H1 (cell line): ENCODE measurements around the gene FRMD4B. TPM values are rescaled to one million over a fixed set of nuclear protein-coding genes. Genes with fewer than 3 reads are reported as not detected.

Source experiments
- CTCF ChIA-PET: fragments of 300-600 bp; sonication (Branson Sonifier 250); formaldehyde crosslinking; loops from one replicate; lab custom pipeline; 2021; ENCODE audit not compliant: partially characterized antibody; lab: Charles Lee
- POLR2A ChIA-PET: fragments of 300-600 bp; sonication (Branson Sonifier 250); formaldehyde crosslinking; loops from one replicate; lab custom pipeline; 2021; ENCODE audit warnings: inconsistent platforms; ENCODE audit not compliant: partially characterized antibody; lab: Charles Lee
- DNase-seq, 2 experiments: peaks; one replicate each; pipeline versions ENCODE4 v3.0.0 to v3.0.0-alpha.2; 2010 to 2022; ENCODE audit warnings: low spot score in 2 of 2, low read depth in 1 of 2, mixed read lengths in 1 of 2
- FAIRE-seq: peaks from 2 replicates; lab custom pipeline; 2011; peaks lifted over from hg19 to GRCh38; lab: Jason Lieb, UNC
- H2AFZ ChIP-seq: 2 replicates; pipeline ENCODE4 v1.8.1; 2012; ENCODE audit warnings: low read length, inconsistent platforms
- H2AK5ac ChIP-seq: 2 replicates; pipeline ENCODE4 v1.6.1; 2013; ENCODE audit warnings: low read depth, low read length
- H2BK120ac ChIP-seq: replicated peaks from 2 replicates; pipeline ENCODE3; 2013; ENCODE audit warnings: low read depth, low read length, inconsistent platforms
- H2BK12ac ChIP-seq: 2 replicates; pipeline ENCODE4 v1.6.1; 2013; ENCODE audit warnings: low read depth, low read length
- H2BK15ac ChIP-seq: 2 replicates; pipeline ENCODE4 v1.6.1; 2013; ENCODE audit warnings: low read length
- H2BK20ac ChIP-seq: 2 replicates; pipeline ENCODE4 v1.6.1; 2013; ENCODE audit warnings: low read length
- H2BK5ac ChIP-seq: 2 replicates; pipeline ENCODE4 v1.6.1; 2013; ENCODE audit warnings: low read depth, low read length
- H3K14ac ChIP-seq: 2 replicates; pipeline ENCODE4 v1.6.1; 2013; ENCODE audit warnings: inconsistent platforms; ENCODE audit not compliant: insufficient read length
- H3K18ac ChIP-seq: 2 replicates; pipeline ENCODE4 v1.6.1; 2013; ENCODE audit warnings: low read length; ENCODE audit errors: extremely low read depth
- H3K23ac ChIP-seq: 2 replicates; pipeline ENCODE4 v1.6.1; 2013; ENCODE audit warnings: inconsistent platforms; ENCODE audit not compliant: insufficient read length
- H3K23me2 ChIP-seq: 2 replicates; pipeline ENCODE4 v1.6.1; 2013; ENCODE audit warnings: low read depth, low read length
- H3K27ac ChIP-seq: 2 replicates; pipeline ENCODE4 v1.6.1; 2011; ENCODE audit warnings: low read depth, low read length, inconsistent platforms
- H3K27me3 ChIP-seq, 4 experiments: replicated peaks in 1 of 4; 1 replicate in 1 of 4; 2 replicates in 3 of 4; pipeline versions ENCODE4 v1.6.1 to v1.8.1; 2011 to 2013; ENCODE audit warnings: low read length in 3 of 4, mild to moderate bottlenecking in 3 of 4, inconsistent platforms in 2 of 4, mixed read lengths in 2 of 4, moderate library complexity in 1 of 4; ENCODE audit not compliant: control insufficient read depth in 3 of 4, insufficient read depth in 3 of 4; ENCODE audit errors: extremely low read depth in 1 of 4
- H3K36me3 ChIP-seq, 4 experiments: 2 replicates each; pipeline versions ENCODE4 v1.6.1 to v1.8.1; 2011 to 2013; ENCODE audit warnings: mild to moderate bottlenecking in 4 of 4, low read length in 3 of 4, moderate library complexity in 2 of 4, control low read depth in 1 of 4, inconsistent platforms in 1 of 4; ENCODE audit not compliant: insufficient read depth in 4 of 4, control insufficient read depth in 2 of 4
- H3K4ac ChIP-seq: replicated peaks from 2 replicates; pipeline ENCODE3; 2013; ENCODE audit warnings: low read length, low read depth, mixed read lengths, inconsistent platforms; ENCODE audit not compliant: insufficient read length
- H3K4me1 ChIP-seq, 4 experiments: replicated peaks in 1 of 4; 1 replicate in 1 of 4; 2 replicates in 3 of 4; pipeline versions ENCODE4 v1.6.1 to v1.8.1; 2011 to 2013; ENCODE audit warnings: low read length in 3 of 4, inconsistent platforms in 2 of 4, mixed read lengths in 1 of 4; ENCODE audit not compliant: insufficient read depth in 4 of 4, control insufficient read depth in 3 of 4
- H3K4me2 ChIP-seq, 2 experiments: 2 replicates each; pipeline versions ENCODE4 v1.6.1 to v1.8.1; 2011 to 2013; ENCODE audit warnings: low read depth in 2 of 2, low read length in 2 of 2, control low read depth in 1 of 2, inconsistent platforms in 1 of 2, mild to moderate bottlenecking in 1 of 2; ENCODE audit not compliant: insufficient read depth in 1 of 2
- H3K4me3 ChIP-seq, 4 experiments: fragments of 200-600, 300-600 bp in 1 of 4; sonication (generic), shearing (Covaris generic), sonication (Bioruptor Twin) in 1 of 4; 2 replicates each; pipeline versions ENCODE4 v1.5.1 to v1.8.1; 2011 to 2016; ENCODE audit warnings: low read length in 4 of 4, low read depth in 3 of 4, control low read depth in 2 of 4, inconsistent platforms in 2 of 4, mild to moderate bottlenecking in 2 of 4, mixed read lengths in 1 of 4, moderate library complexity in 1 of 4; ENCODE audit not compliant: insufficient read depth in 2 of 4; ENCODE audit errors: extremely low read depth in 1 of 4
- H3K56ac ChIP-seq: replicated peaks from 2 replicates; pipeline ENCODE3; 2013; ENCODE audit warnings: low read depth, mild to moderate bottlenecking, mixed read lengths, low read length, inconsistent platforms; ENCODE audit not compliant: insufficient read length
- H3K79me1 ChIP-seq: 2 replicates; pipeline ENCODE4 v1.6.1; 2013; ENCODE audit warnings: low read depth, low read length, control low read depth
- H3K79me2 ChIP-seq, 2 experiments: 2 replicates each; pipeline versions ENCODE4 v1.6.1 to v1.8.1; 2012 to 2013; ENCODE audit warnings: low read length in 2 of 2, mild to moderate bottlenecking in 2 of 2, inconsistent platforms in 1 of 2; ENCODE audit not compliant: insufficient read depth in 2 of 2, control insufficient read depth in 1 of 2
- H3K9ac ChIP-seq, 4 experiments: replicated peaks in 1 of 4; 1 replicate in 1 of 4; 2 replicates in 3 of 4; pipeline versions ENCODE4 v1.6.1 to v1.8.1; 2011 to 2013; ENCODE audit warnings: low read depth in 3 of 4, low read length in 3 of 4, control low read depth in 2 of 4, mild to moderate bottlenecking in 2 of 4, moderate library complexity in 2 of 4, inconsistent platforms in 1 of 4; ENCODE audit errors: extremely low read depth in 1 of 4
- H3K9me3 ChIP-seq, 2 experiments: 2 replicates each; pipeline versions ENCODE4 v1.6.1 to v1.8.1; 2012 to 2013; ENCODE audit warnings: mild to moderate bottlenecking in 2 of 2, moderate library complexity in 2 of 2, control low read depth in 1 of 2, inconsistent platforms in 1 of 2, low read depth in 1 of 2, low read length in 1 of 2, mixed read lengths in 1 of 2; ENCODE audit not compliant: insufficient read depth in 2 of 2
- H4K20me1 ChIP-seq, 2 experiments: replicated peaks in 1 of 2; 2 replicates each; pipeline versions ENCODE3 to v1.8.1; 2011 to 2013; ENCODE audit warnings: inconsistent platforms in 2 of 2, low read length in 2 of 2, mild to moderate bottlenecking in 1 of 2; ENCODE audit not compliant: insufficient read depth in 2 of 2, control insufficient read depth in 1 of 2
- H4K5ac ChIP-seq: 2 replicates; pipeline ENCODE4 v1.6.1; 2013; ENCODE audit warnings: low read length, low read depth, mixed read lengths, inconsistent platforms; ENCODE audit not compliant: insufficient read length
- H4K8ac ChIP-seq: 2 replicates; pipeline ENCODE4 v1.8.0; 2013; ENCODE audit warnings: mild to moderate bottlenecking, moderate library complexity, low read length, inconsistent platforms; ENCODE audit not compliant: insufficient read depth; ENCODE audit errors: extremely low read depth
- H4K91ac ChIP-seq: replicated peaks from 2 replicates; pipeline ENCODE3; 2013; ENCODE audit warnings: low read length, mixed read lengths, inconsistent platforms; ENCODE audit not compliant: insufficient read length
- ATF3 ChIP-seq: IDR thresholded peaks from 2 replicates; pipeline ENCODE4 v1.6.1; 2011; ENCODE audit warnings: low read depth, mild to moderate bottlenecking, low read length; ENCODE audit not compliant: insufficient read depth
- BACH1 ChIP-seq: IDR thresholded peaks from 2 replicates; pipeline ENCODE4 v1.6.1; 2012; ENCODE audit warnings: low read length, improper control_type of control experiment
- BRCA1 ChIP-seq: IDR thresholded peaks from 2 replicates; pipeline ENCODE4 v1.6.1; 2012; ENCODE audit warnings: low read depth, low read length, improper control_type of control experiment
- CEBPB ChIP-seq: IDR thresholded peaks from 2 replicates; pipeline ENCODE4 v1.6.1; 2012; ENCODE audit warnings: low read depth, low read length
- JUND ChIP-seq: IDR thresholded peaks from 2 replicates; pipeline ENCODE4 v1.6.1; 2011; ENCODE audit warnings: mild to moderate bottlenecking, improper control_type of control experiment, low read length
- PHF8 ChIP-seq: fragments of 200-600 bp; sonication (generic); conservative IDR thresholded peaks from 2 replicates; pipeline ENCODE4 v1.7.1; 2012; ENCODE audit warnings: low read depth, mild to moderate bottlenecking, inconsistent platforms, low read length, moderate library complexity
- RAD21 ChIP-seq, 2 experiments: IDR thresholded peaks in 1 of 2; conservative IDR thresholded peaks in 1 of 2; 2 replicates each; pipeline ENCODE4 v1.6.1; 2011; ENCODE audit warnings: low read depth in 2 of 2, low read length in 2 of 2, improper control_type of control experiment in 1 of 2, inconsistent platforms in 1 of 2, mild to moderate bottlenecking in 1 of 2, moderate library complexity in 1 of 2
- SP1 ChIP-seq: IDR thresholded peaks from 2 replicates; pipeline ENCODE4 v1.6.1; 2011; ENCODE audit warnings: low read depth, low read length
- SP2 ChIP-seq: IDR thresholded peaks from 2 replicates; pipeline ENCODE4 v1.6.1; 2012; ENCODE audit warnings: mild to moderate bottlenecking, low read length, inconsistent platforms
- TBP ChIP-seq: IDR thresholded peaks from 2 replicates; pipeline ENCODE4 v1.6.1; 2011; ENCODE audit warnings: low read depth, low read length, improper control_type of control experiment
- USF2 ChIP-seq: IDR thresholded peaks from 2 replicates; pipeline ENCODE4 v1.6.1; 2011; ENCODE audit warnings: low read length, improper control_type of control experiment
- YY1 ChIP-seq: IDR thresholded peaks from 2 replicates; pipeline ENCODE4 v1.6.1; 2011; ENCODE audit warnings: low read depth, mild to moderate bottlenecking, low read length
- ZNF274 ChIP-seq: IDR thresholded peaks from 2 replicates; pipeline ENCODE4 v1.7.0; 2012; ENCODE audit warnings: low read length, borderline replicate concordance; ENCODE audit errors: extremely low read depth
- polyA plus RNA-seq, 7 experiments: library from polyadenylated mRNA; depleted of rRNA in 3 of 7; stranded (reverse) in 5 of 7; unstranded in 2 of 7; fragments of >200 nt in 5 of 7; fragments of 200-250 nt in 2 of 7; gene quantifications; 1 replicate in 5 of 7; 2 replicates in 1 of 7; 4 replicates in 1 of 7; pipeline versions ENCODE4 v1.2.1 to v1.2.3, GENCODE V29; 2011 to 2013; ENCODE audit warnings: missing spikeins in 2 of 7, mixed read lengths in 2 of 7
- total RNA-seq: library from RNA; stranded (reverse); fragmentation: NEBNext Ultra II Directional; extraction: Animal tissue kit (Norgen Biotek cat#: 25700); gene quantifications from 2 replicates; pipeline ENCODE4 v1.2.1, GENCODE V29; 2021
- TF ChIP-seq, protein P1 (sequence below): IDR thresholded peaks from 2 replicates; pipeline ENCODE4 v1.6.1; 2012; ENCODE audit warnings: inconsistent platforms

The FRMD4B gene
- total and polyA plus RNA-seq, 2 of the 8 experiments (the other 6 are each of a cell fraction or from before 2014, with no cell fraction given) = 2.7 to 7.2 TPM

GRCh38 chr3:69130689-69131088 lies 255.2 kb downstream of the FRMD4B start:
- Histone ChIP-seq H2BK5ac (no peak overlapping the region), H3K9me3 (no peaks in the 10 kb centered on the region), H3K56ac (no peak overlapping the region), H3K4me2 (no peak overlapping the region), H2BK12ac (no peak overlapping the region), H3K23ac (no peak overlapping the region), H3K27me3 (no peaks in the 10 kb centered on the region), H3K79me2 (no peaks in the 10 kb centered on the region), H3K4me1 (no peaks in the 10 kb centered on the region), H3K9ac (no peak overlapping the region), H3K14ac (no peak overlapping the region), H4K5ac (no peak overlapping the region), H2AFZ (no peak overlapping the region), H3K27ac (no peak overlapping the region), H2BK20ac (no peak overlapping the region), H3K4me3 (no peak overlapping the region), H2BK120ac (no peak overlapping the region), H2BK15ac (no peak overlapping the region), H3K18ac (no peak overlapping the region), H3K23me2 (no peaks in the 10 kb centered on the region; the same call in 1 of the 2 replicates), H4K8ac (no peak overlapping the region), H2AK5ac (no peak overlapping the region), H3K79me1 (no peaks in the 10 kb centered on the region), H4K91ac (no peak overlapping the region), H3K4ac (no peak overlapping the region), H3K36me3 (no peaks in the 10 kb centered on the region), H4K20me1 (no peaks in the 10 kb centered on the region)
- no peak for FAIRE-seq
- ChIA-PET POLR2A (no interaction called here), CTCF (interaction anchor here (1.2 to 3.5 kb wide), 7 partner anchors 9 to 817 kb away, joined by 3 to 33 read pairs (median 4); partner anchors contain the start of gene LMOD3)
- DNase-seq = no peak
- TF ChIP-seq CEBPB = no peak
- no peak for TF ChIP-seq TBP
- no peak for TF ChIP-seq JUND
- TF ChIP-seq RAD21 (IDR thresholded peaks at IDR 0.05 in 1 of 2, conservative IDR thresholded peaks at IDR 0.05 in 1 of 2; ENCODE audit: low read depth in 2 of 2, low read length in 2 of 2) = no peak
- TF ChIP-seq BACH1 = no peak
- no peak for TF ChIP-seq ZNF274
- no peak for TF ChIP-seq YY1
- TF ChIP-seq BRCA1 = no peak
- TF ChIP-seq, protein P1, sequence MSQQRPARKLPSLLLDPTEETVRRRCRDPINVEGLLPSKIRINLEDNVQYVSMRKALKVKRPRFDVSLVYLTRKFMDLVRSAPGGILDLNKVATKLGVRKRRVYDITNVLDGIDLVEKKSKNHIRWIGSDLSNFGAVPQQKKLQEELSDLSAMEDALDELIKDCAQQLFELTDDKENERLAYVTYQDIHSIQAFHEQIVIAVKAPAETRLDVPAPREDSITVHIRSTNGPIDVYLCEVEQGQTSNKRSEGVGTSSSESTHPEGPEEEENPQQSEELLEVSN = no peak
- TF ChIP-seq SP2 = no peak
- TF ChIP-seq PHF8 = no peak
- TF ChIP-seq USF2 = no peak
- no peak for TF ChIP-seq SP1
- TF ChIP-seq ATF3 = no peak
